Fibroblast of skin of left biceps (primary cell): ENCODE results near the gene CTPS2.
A peak's percentile ranks its signal among the peaks of the same experiment; 100 is the strongest.
"Not testable (repeated sequence)": the region's sequence is repeated elsewhere in the genome, so short reads cannot be mapped to it uniquely, and the experiment has no call there.

ENCODE experiments used
- DNase-seq, 2 experiments: peaks; one replicate each; pipeline ENCODE4 v3.0.0-alpha.2; 2013; ENCODE audit warnings: low read depth in 2 of 2

Gene CTPS2

DNA sequence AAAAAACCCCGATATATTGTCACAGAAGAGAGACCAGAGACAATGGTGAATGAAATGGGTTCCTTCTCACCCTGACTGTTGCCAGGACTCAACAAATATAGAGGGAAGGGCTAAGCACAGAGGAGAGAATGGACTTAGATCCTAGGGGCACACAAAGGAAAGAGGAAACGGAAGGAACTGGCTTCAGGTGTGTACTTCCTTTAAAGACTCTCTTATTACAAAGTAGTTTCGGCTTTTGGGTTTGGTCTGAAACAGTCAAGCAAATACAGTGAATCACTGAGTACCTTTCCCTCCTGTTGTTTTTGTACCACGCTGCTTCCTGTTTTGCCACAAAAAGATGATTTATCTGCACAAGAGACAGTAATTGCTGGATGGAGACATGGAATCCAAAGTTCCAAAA, 108.6 kb downstream of the CTPS2 start:
- DNase-seq: no peak

DNA sequence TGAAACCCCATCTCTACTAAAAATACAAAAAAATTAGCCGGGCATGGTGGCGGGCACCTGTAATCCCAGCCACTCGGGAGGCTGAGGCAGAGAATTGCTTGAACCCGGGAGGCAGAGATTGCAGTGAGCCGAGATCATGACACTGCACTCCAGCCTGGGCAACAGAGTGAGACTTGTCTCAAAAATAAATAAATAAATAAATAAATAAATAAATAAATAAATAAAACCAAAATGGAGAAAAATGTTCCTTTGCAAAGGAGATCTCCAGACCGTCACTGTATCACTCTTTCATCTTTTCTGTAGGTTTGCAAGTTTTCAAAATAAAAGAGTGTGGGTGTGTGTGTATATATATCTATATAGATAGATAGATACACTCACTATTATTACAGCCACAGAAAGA, 109.2 kb downstream of the CTPS2 start:
- DNase-seq: not testable (repeated sequence)

DNA sequence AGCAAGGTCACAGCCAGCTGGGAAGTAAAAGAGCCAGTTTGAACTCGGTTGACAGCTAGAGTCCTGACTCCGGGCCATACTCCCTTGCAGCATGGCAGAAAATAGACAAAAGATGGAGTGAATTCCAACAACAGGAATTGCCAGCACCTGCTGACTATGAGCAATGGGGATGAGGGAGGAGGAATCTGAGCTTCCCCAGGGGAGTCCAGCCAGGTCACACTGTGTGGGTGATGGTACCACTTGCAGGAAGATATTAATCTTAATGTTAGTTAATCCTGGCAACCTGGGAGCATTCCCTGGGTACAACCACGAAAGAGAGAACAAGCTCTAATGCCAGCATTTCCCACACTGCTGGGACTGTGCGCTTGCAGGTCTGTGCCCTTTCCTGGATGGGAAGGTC, 110.6 kb downstream of the CTPS2 start:
- DNase-seq: no peak

DNA sequence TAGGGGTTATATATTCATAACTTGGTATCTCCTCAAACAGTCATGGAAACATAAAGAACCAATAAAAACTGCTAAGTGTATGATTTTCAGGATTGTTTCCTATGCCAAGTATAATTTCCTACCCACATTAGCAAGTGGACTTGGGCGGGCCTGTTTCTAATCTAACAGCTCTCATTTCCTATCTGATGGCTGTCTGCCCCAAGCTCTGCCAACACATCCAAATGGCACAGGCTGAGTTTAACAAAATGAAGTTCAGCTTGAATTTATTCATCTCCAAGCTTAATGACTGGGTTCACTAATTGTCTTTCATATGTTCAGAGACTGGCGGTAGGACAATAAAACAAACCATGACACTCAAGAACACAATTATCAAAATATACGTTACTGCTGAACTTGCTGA, 118.0 kb downstream of the CTPS2 start:
- no peak for DNase-seq

DNA sequence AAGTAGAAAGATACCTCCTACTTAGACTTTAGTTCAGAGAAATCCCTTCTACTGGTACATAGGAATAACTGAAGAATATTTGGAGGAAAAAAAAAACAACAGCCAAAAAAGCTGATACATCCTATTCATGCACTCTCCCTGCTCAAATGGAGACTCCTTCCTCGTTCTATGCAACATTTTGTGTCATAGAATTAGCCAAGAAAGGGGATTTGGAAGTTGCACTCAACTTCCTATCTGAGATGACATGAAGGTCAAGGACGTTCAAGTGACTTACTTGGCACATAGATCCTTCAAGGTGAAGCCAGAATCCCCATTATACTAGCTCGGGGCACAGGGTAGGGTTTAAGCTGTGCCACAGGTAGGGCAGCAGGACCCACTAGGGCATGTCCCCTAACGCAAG, 118.7 kb downstream of the CTPS2 start:
- DNase-seq: no peak

DNA sequence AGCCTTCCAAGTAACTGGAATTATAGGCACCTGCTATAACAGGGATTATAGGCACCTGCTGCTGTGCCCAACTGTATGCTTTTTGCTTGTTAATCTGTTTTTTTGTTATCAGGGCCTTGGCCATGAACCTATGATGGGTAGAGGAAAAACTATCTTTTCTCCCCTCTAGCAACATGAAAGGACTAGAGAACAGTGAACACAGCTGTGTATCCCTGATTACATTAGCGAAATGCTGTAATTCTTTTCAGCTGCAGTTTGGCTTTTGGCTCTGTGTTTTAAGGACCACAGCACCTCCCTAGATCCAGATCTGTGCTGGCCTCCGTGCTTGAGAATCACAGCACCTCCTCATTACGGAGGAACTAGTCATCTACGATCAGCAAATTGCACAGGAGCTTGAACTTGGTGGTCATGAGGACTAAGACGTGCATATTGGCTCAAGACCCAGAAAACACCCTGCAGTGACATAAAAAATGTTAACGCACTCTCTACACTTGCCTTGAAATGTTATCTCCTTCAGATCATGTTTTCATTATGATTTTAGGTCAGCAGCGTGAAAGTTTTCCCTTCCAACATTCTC, 120.2 kb downstream of the CTPS2 start:
- no peak for DNase-seq

DNA sequence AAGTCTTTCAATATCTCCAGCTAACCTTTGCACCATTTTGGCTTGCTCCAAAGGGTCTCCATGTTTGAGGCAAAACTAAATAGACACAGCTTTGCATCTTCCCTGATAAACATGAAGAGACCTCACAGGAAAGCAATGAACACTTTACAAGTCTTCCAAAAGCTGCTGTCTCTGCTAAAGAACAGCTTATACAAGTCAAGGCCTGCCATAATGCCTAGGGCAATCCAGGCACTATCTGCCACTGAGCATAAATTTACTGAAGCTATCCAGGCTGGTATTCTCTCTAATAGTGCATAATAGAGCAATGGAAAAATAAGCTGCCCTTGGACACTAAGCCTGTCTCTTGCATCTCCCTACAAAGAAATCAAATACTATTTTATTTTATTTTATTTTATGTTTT, 122.6 kb downstream of the CTPS2 start:
- no peak for DNase-seq

DNA sequence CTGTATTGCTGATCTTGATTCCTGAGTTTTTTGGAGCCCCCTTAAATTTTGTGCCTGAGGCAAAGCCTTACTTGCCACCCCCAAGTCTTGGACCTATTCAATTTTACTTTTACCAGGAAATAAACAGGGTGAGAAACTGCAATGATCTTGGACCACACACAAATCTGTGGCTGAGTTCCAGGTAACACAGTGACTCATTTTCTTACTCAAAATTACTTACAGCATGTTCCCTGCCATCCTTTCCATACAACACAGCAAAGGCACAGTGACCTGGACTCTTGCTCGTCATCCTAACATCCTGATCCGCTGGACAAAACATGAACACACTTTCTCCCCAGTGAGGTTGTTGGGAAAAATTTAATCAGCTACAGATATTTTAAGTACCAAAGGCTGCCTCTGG, 123.3 kb downstream of the CTPS2 start:
- peak; percentile 40 to 41 for DNase-seq

DNA sequence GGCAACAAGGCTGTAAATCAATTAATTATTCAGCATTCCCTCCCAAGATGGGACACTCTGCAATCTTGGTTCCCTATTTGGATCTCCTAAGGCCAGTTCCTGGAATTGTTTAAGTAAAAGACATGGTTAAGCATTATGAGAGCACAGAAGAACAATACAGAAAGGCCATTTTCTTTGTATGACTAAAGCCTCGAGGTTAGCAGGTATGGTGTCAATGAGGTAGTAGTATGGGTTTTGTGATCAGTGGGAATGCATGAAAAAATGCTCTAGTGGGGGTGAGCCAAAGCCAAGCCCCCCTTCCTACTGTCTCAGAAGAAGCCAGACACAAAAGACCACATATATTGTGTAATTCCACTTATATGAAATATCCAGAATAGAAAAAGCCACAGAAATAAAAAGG, 124.2 kb downstream of the CTPS2 start:
- DNase-seq: peak; percentile 45 to 48

DNA sequence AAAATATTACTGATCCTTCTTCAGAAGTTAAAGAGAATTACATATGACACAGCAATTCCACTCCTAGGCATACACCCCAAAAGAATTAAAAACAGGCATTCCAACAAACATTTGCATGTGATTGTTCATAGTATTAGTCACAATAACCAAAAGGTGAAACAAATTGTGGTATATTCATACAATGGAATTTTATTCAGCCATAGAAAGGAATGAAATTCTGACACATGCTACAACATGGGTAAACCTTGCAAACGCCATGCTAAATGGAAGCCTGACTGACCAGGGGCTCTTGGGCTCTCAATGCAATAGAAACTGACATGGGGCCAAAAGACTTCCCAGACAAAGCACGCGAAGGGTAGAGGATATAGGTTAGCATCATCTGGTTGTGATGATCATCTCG, 124.6 kb downstream of the CTPS2 start:
- DNase-seq: no peak

DNA sequence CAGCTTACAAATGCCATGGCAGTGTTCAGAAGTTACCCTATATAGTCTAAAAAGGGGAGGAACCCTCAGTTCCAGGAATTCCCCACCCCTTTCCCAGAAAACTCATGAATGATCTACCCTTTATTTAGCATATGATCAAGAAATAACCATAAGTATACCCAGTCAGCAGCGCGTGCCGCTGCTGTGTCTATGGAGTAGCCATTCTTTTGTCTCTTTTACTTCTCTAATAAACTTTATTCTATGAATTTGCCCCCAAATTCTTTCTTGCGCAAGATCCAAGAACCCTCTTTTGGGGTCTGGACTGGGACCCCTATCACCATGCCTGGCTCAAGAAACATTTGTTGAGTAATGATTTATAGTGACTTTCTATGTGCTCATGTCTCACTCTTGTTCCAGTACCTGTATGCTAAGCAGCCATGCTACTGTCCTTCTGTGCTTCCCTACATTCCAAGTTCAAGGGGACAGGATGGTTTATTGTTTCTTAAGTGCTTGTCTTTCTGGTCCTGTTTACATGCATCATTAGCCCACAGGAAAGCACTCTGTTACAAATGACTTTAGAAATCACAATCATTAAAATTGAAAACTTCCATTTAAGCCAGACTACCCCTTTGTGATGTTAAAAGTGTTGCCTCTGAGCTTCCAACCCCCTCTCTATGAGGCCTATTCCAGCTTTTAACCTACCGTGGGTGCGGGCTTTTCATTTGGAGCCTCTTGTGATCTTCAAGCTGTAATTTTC, 125.9 kb downstream of the CTPS2 start:
- no peak for DNase-seq

DNA sequence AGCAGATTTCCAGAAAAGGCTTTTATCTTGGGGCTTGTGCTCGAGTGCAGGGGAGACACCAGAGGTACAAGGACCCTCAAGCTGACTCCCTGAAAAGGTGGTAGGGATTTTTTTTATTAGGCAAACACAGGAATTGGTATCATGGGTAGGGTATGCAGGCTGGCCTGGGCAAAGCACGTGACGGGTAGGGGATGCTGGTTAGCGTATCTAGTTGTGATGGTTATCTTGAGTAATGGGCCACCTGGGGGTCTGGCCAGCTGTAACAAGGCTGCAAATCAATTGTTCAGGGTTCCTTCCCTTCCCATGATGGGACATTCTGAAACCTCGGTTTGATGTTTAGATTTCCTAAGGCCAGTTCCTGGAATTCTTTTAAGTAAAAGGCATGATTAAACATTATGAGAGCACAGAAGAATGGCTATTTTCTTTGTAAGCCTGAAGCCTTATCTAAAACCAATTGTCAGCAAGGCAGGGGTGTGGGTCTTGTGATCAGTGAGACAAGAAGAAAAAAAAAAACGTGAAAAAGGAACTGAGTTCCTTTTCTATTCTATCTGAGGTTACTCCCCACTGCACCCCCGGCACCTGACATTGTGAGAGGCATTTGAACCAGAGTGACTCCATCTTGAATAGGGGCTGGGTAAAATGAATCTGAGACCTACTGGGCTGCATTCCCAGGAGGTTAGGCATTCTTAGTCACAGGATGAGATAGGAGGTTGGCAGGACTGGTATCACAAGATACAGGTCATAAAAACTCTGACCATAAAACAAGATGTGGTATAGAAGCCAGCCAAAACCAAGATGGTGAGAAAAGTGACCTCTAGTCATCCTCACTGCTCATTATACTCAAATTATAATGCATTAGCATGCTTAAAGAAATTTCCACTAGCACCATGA, 126.7 kb downstream of the CTPS2 start:
- no peak for DNase-seq

DNA sequence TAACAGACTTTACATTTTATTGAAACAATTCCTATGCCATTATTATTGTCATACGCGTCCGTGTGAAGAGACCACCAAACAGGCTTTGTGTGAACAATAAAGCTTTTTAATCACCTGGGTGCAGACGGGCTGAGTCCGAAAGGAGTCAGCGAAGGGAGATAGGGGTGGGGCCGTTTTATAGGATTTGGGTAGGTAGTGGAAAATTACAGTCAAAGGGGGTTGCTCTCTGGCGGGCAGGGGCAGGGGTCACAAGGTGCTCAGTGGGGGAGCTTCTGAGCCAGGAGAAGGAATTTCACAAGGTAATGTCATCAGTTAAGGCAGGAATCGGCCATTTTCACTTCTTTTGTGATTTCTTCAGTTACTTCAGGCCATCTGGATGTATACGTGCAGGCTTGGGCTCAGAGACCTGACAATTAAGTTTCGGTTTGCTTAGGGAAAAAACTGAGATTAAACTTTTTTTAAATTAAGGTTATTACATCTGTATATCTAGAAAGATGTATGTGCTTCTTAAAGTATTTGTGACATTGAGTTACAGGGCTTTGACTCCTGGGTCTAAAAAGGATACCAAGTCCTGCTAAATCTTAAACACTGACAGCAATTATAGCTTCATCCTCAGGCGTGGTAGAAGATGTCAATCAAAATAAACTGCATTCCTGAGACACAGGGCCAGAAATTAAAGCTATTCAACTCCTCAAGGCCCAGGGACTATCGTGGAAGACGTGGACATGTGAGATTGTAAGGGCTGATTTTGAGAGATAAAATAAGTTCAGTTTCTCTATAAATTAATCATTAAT, 132.3 kb downstream of the CTPS2 start:
- not testable (repeated sequence) for DNase-seq

DNA sequence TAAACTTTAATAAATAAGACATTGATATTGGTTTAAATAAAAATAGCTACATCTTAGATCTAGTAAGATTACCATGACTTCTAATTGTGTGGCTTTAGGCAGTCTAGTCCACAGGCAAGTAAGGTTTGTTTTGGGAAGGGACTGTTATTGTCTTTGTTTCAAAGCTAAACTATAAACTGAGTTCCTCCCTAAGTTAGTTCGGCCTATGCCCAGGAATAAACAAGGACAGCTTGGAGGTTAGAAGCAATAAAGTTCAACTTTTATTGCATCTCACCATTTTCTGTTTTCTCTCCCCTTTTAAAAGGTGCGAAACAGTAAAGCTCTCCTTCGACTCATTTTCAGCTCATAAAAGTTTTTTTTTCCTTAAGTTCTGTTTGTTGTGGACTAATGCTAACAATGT, 133.0 kb downstream of the CTPS2 start:
- no peak for DNase-seq

DNA sequence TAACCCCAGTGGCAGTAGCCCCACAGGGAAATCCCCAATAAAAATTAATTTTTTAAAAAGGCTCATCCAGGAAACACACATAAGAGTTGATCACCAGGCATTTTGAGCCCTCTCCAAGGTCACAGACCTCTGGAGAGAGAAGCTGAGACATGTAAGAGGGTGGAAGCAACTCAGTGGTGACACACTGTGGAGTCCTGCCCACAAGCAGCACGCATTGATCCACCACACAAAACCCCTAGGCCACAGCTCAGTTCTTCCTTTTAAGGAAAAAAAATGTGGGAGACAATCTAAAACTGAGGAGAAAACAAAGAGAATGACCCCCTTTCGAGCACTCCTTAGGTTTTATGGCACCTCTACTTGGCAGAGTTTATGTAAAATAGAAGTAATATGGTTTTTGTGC, 134.3 kb downstream of the CTPS2 start:
- DNase-seq: peak in 1 of 2 experiments; percentile 32

DNA sequence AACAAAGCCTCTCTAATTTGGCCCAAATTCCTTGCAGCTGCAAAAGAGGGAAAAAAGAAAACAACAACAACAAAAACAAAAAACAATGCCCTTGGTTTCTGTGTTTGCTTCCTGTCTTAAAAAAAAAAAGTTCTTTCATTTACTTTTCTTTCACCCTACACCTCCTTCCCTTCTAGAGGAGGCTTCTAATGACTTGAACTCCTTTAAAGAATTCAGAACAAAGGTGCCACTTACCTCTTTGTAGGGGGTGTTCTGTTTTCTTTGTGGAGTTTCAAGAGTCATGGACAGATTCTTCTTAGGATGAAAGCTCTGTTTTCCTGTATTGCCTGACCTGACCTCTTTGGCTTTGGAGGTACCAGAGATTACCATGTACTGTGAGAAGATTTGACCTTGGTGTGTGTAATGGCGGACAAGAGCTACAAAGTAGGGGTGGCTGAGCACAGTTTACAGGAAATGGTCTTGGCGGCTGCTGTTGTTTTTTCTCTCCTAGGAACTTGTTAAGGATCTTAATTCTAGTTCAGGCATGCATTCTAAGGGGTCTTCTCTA, 134.9 kb downstream of the CTPS2 start:
- no peak for DNase-seq

DNA sequence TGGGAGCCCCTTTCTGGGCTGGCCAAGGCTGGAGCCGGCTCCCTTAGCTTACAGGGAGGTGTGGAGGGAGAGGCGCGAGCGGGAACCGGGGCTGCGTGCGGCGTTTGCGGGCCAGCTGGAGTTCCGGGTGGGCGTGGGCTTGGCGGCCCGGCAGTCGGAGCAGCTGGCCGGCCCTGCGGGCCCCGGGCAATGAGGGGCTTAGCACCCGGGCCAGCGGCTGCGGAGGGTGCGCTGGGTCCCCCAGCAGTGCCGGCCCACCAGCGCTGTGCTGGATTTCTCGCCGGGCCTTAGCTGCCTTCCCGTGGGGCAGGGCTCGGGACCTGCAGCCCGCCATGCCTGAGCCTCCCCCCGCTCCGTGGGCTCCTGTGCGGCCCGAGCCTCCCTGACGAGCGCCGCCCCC, 137.1 kb downstream of the CTPS2 start:
- not testable (repeated sequence) for DNase-seq

DNA sequence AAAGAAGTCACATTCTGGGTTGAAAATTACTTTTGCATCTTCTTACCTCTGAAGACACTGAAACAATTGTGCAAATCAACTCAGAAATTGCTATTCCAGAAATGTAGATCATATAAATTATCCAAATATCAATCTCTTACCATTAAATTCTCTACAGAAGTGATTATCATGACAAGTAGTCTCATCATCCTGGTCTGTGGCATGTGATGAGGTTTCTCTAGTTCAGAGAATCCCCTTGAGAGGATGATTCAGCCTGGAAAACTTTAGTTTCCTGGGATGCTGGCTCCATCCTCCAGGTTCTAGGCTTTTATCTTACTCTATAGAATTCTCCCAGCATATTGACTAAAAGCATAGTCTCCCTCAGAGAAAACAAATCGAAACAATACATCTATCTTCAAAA, 138.7 kb downstream of the CTPS2 start:
- DNase-seq: peak; percentile 82 to 83

DNA sequence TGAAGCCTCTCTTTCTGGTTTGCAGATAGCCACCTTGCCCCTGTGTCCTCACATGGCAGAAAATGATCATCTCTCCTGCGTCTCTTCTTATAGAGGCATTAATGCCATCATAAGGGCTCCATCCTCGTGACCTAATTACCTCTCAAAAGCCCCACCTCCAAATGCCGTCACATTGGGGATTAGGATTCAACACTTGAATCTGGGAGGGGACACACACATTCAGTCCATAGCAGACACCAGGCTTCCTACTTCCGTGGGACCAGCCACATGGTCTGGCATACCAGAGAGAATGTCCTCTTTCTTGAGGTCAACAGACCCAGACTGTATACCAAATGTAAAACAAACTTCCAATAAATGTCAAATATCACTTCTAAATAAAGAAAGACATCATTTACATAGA, 144.8 kb downstream of the CTPS2 start:
- DNase-seq: no peak

DNA sequence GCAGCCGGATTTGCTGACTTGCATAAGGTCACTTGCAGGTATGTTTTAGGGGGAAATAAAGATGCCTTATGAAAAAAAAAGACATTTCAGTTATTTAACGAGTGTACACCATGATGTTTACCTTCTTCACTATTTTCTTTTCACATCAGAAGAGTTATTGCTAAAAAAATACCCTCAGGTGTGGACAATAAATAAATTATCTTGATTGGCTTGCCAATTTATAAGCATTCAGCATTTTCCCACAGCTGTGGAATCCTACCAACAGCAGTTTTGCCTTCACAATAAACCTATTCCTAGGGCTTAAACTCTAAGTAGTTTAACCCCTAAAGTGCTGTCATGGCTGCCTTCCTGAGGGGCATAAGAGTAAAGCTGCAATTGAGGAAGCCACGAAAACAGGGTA, 145.9 kb downstream of the CTPS2 start:
- no peak for DNase-seq

DNA sequence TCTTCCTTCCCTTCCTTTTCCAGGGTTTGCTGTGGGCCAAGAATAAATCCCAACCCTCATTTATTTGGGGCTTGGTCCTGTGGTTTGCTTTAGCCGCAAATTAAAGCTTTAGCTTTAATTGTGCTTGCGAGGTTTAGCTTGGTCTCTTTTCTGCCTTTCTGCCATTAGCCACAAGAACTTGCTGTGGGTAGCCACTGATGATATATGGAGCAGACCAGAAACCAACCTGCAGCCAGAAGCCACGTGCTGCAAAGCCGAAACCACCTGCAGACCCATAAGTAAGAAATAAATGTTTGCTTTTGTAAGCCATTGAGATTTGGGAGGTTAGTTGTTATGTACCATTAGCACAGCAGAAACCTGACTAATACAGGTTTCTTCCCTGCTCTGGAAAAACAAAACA, 152.3 kb downstream of the CTPS2 start:
- no peak for DNase-seq

DNA sequence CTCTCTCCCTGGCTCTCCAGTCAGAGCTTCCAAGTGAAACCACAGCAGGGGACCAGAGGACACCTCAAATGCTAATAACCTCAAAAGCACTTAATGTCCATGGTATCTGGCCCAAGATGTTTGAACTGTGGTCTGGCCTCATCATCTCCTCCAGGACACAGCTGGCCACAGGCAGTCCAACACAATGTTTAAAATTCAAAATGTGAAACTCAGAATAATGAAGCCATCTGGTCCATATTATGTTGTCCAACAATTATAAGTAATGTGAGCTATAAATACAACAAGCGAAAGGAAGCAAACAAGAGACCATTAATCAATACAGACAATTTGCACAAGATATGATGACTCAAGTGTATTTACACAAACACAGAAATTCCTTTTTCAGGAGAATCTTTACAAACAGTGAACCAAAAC, 153.3 kb downstream of the CTPS2 start:
- DNase-seq: no peak
